Esophagus muscularis mucosa (tissue), 4 donors: ENCODE results near the gene SEM1. TPM values are rescaled to one million over a fixed set of nuclear protein-coding genes. Genes with fewer than 3 reads are reported as not detected.
"Not testable (repeated sequence)": the region's sequence is repeated elsewhere in the genome, so short reads cannot be mapped to it uniquely, and the experiment has no call there.

Experiments
- DNase-seq: peaks from one replicate; pipeline ENCODE4 v3.0.0-alpha.2; 2017; ENCODE audit errors: extremely low spot score
- H3K27ac ChIP-seq, 4 donors: fragments of 200-600 bp; sonication (generic); replicated peaks in 1 of 4; 1 replicate in 3 of 4; 2 replicates in 1 of 4; pipeline ENCODE4 v1.5.1; 2016 to 2019; ENCODE audit warnings: mild to moderate bottlenecking in 1 of 4
- H3K27me3 ChIP-seq, 4 donors: fragments of 200-600 bp; sonication (generic); one replicate each; pipeline versions ENCODE4 v1.5.1 to v1.6.0; 2016 to 2019
- H3K36me3 ChIP-seq, 4 donors: fragments of 200-600 bp; sonication (generic); one replicate each; pipeline ENCODE4 v1.5.1; 2016 to 2019
- H3K4me1 ChIP-seq, 4 donors: fragments of 200-600 bp; sonication (generic); one replicate each; pipeline ENCODE4 v1.5.1; 2016 to 2019
- H3K4me3 ChIP-seq, 4 donors: fragments of 200-600 bp; sonication (generic); 1 replicate in 2 of 4; 2 replicates in 2 of 4; pipeline ENCODE4 v1.5.1; 2016 to 2019; ENCODE audit warnings: mild to moderate bottlenecking in 4 of 4, moderate library complexity in 1 of 4
- H3K9me3 ChIP-seq, 4 donors: fragments of 200-600 bp; sonication (generic); 1 replicate in 3 of 4; 2 replicates in 1 of 4; pipeline ENCODE4 v1.5.1; 2016 to 2019
- EP300 ChIP-seq: sonication (generic); formaldehyde crosslinking; IDR thresholded peaks from one replicate; pipeline ENCODE4 v1.6.1; 2017; ENCODE audit warnings: antibody characterized with exemption
- POLR2A ChIP-seq: fragments of 450-650 bp; IDR thresholded peaks from one replicate; pipeline ENCODE4 v1.6.1; 2017; ENCODE audit warnings: antibody characterized with exemption, moderate library complexity, mild to moderate bottlenecking, low read depth
- POLR2AphosphoS5 ChIP-seq, 2 donors: sonication (generic); formaldehyde crosslinking; IDR thresholded peaks; one replicate each; pipeline ENCODE4 v1.6.1; 2017; ENCODE audit warnings: antibody characterized with exemption in 2 of 2
- WGBS: methylation state at CpG from one replicate; pipeline ENCODE4 v1.1.5; 2018; 5-methylcytosine and 5-hydroxymethylcytosine counted together
- intact Hi-C: fragments of 100-400 bp; cut with DNase I; formaldehyde crosslinking; loops from one replicate; pipeline ENCODE4 v1.15.1; 2023
- total RNA-seq, 4 donors: library from RNA; depleted of rRNA; stranded (reverse); fragments of >200 nt; gene quantifications; one replicate each; pipeline versions ENCODE4 v1.1.0 to v1.2.1, GENCODE V29; 2016
- TF ChIP-seq, protein P1 (sequence below), 3 experiments: fragments of 200-600 bp in 2 of 3; fragments of 450-650 bp in 1 of 3; sonication (generic) in 2 of 3; IDR thresholded peaks; one replicate each; pipeline ENCODE4 v1.5.1; 2017 to 2019; ENCODE audit warnings: antibody characterized with exemption in 3 of 3, mild to moderate bottlenecking in 2 of 3, moderate library complexity in 1 of 3

The SEM1 gene
- total RNA-seq, result 10 to 100 TPM; 17.4 to 61.5 (median 24.9) TPM

DNA sequence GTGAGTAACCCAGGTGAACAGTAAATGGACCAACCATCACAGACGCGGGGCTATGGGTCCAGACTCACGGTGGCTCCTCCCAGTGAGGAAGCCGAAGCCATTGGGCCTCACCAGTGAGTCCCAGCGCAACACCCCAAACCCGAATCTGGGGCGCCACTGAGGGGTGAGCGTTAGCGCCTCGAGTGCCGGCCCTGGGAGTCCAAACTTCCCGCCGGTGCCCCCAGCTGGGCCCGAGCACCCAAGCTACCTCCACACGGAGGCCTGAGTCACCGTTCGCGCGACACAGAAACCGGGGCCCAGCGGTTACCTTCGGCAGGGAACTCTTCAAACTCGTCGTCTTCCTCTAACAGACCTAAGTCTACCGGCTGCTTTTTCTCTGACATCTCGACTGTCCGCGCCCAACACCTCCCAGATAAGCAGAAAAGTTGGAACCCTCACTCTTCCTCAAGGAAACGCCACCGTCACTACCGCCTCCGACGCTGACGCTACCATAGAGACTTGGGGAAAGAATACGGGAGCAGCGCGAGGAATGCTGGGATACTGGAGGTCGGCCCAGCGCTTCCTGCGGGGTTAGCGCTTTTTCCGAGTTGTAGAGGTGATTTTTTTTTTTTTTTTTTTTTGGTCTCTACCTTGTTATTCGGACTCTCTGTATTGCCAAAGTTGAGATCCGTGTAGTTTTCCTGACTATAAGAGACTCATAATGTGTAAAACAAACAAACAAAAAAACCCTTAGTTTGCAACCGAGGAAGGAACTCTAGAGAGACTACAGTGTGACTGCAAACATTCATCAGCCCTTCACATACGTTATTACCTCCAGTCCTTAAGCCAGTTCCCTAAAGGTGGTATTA is at the start of gene SEM1:
Gene SEM1 (minus strand): TSS at position 466 of the 848 bp plus-strand sequence. CDS start 83 bp downstream, at position 383.
- peaks cover 21 to 37% (median 23%) of the 10 kb centered on the region in 4 donors for H3K4me1 ChIP-seq
- H3K9me3 ChIP-seq, result no peaks in the 10 kb centered on the region
- peak; percentile 95 for DNase-seq
- TF ChIP-seq POLR2A (no peak), POLR2AphosphoS5 (IDR thresholded peaks at IDR 0.05) (peak; percentile 78 to 95)
- H3K27ac ChIP-seq, result peak within 1 kb of the TSS; percentile 80 to 90 (median 85)
- intact Hi-C loops, result no loop called here
- WGBS, result 2% methylated on average over 39 of the region's 46 CpGs
- peaks cover 0 to 3% (median 0%) of the 10 kb centered on the region in 4 donors for H3K36me3 ChIP-seq
- H3K27me3 ChIP-seq, result peaks cover 0 to 4% (median 0%) of the 10 kb centered on the region in 4 donors
- peak within 1 kb of the TSS; percentile 75 to 84 (median 78) for H3K4me3 ChIP-seq

DNA sequence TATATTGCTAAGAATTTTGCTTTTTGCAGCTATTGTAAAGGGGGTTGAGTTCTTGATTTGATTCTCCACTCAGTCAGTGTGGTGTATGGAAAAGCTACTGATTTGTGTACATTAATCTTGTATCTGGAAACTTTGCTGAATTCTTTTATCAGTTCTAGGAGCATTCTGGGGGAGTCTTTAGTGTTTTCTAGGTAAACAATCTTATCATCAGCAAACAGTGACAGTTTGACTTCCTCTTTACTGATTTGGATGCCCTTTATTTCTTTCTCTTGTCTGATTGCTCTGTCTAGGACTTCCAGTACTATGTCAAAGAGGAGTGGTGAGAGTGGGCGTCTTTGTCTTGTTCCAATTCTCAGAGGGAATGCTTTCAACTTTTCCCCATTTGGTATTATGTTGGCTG is 48.2 kb upstream of the SEM1 start:
- 89% methylated on average over 1 of the region's 1 CpG for WGBS
- intact Hi-C loops, H3K27me3 ChIP-seq, H3K36me3 ChIP-seq, H3K4me3 ChIP-seq, H3K9me3 ChIP-seq, H3K27ac ChIP-seq, H3K4me1 ChIP-seq, DNase-seq: not testable (repeated sequence)

DNA sequence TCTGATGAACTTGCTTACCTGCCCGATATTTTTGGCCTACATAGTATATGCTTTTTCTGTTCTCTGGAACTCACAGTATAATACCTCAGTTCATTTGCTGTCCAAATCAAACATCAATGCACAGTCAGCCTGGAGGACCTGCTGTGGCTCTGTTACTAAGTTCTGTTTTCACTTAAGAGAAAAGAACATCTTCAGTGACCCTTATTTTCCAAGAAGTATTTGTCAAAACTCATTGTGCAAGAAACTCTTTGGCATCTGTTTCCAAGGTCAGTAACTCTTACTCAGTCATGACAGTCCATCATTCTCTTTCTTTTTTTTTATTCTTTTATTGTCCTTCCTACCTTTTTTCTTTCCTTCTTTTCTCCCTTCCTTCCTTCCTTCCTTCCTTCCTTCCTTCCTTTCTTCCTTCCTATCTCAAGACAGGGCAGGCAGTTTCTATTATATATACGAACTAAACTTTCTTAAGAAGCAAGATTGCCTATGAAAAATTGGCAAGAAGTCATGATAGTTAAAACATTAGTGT is 37.8 kb upstream of the SEM1 start:
- Histone ChIP-seq H3K27ac (no peak overlapping the region), H3K27me3 (no peaks in the 10 kb centered on the region), H3K4me3 (no peak overlapping the region), H3K36me3 (no peaks in the 10 kb centered on the region), H3K4me1 (no peaks in the 10 kb centered on the region), H3K9me3 (peaks cover 0 to 6% (median 0%) of the 10 kb centered on the region in 4 donors)
- DNase-seq, result no peak
- TF ChIP-seq POLR2AphosphoS5 (IDR thresholded peaks at IDR 0.05) (no peak), EP300 (no peak), POLR2A (no peak)
- TF ChIP-seq, protein P1, sequence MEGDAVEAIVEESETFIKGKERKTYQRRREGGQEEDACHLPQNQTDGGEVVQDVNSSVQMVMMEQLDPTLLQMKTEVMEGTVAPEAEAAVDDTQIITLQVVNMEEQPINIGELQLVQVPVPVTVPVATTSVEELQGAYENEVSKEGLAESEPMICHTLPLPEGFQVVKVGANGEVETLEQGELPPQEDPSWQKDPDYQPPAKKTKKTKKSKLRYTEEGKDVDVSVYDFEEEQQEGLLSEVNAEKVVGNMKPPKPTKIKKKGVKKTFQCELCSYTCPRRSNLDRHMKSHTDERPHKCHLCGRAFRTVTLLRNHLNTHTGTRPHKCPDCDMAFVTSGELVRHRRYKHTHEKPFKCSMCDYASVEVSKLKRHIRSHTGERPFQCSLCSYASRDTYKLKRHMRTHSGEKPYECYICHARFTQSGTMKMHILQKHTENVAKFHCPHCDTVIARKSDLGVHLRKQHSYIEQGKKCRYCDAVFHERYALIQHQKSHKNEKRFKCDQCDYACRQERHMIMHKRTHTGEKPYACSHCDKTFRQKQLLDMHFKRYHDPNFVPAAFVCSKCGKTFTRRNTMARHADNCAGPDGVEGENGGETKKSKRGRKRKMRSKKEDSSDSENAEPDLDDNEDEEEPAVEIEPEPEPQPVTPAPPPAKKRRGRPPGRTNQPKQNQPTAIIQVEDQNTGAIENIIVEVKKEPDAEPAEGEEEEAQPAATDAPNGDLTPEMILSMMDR (IDR thresholded peaks at IDR 0.05), result no peak
- intact Hi-C loops, result no loop called here
- WGBS, result 87% methylated on average over 2 of the region's 2 CpGs

DNA sequence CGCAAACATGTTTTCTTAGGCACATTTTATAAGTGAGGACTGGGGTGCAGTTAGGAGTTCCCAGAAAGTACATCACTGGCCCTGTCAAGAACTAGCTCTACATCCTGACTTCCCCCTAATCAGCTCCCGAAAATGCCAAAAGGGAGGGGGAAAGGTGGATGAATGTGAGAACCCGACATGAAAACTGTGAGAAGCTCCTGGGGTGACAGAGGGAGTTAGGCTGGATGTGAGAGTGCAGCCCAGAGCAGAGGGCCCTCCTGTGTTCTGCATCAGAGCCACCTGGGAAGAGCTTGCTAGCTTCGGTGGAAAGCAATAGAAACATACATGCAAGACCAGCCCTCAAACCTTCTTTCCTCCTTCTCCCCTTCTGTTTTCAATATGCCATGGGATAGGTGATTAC is 30.5 kb upstream of the SEM1 start:
- no peak for TF ChIP-seq POLR2A
- TF ChIP-seq, protein P1 (IDR thresholded peaks at IDR 0.05), result no peak
- intact Hi-C loops, result no loop called here
- Histone ChIP-seq H3K4me3 (no peak overlapping the region), H3K27me3 (peaks cover 0 to 23% (median 0%) of the 10 kb centered on the region in 4 donors), H3K9me3 (no peaks in the 10 kb centered on the region), H3K36me3 (no peaks in the 10 kb centered on the region), H3K4me1 (no peaks in the 10 kb centered on the region), H3K27ac (no peak overlapping the region)
- WGBS, result 39% methylated on average over 4 of the region's 4 CpGs
- DNase-seq, result no peak

DNA sequence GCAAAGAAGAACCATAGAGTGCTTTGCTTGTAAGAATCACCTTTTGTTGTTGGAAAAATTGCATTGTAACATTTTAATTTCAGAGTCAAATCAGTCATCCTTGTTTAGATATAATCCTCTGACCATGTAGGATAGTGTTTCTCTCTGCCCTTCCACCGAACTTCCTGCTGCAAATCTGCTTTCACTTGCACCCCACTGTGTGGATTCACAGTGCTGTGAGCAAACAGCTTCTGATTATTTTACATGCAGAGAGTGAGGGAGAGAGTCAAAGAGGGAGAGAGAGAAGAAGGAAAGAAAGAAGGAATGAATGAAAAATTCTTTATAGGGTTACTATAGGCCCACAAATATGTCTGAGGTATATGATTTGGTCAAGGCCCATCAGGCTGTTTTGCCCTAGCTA is 30.0 kb upstream of the SEM1 start:
- intact Hi-C loops, result no loop called here
- no peaks in the 10 kb centered on the region for H3K36me3 ChIP-seq
- WGBS, result 32% methylated on average over 1 of the region's 1 CpG

More for the DNA sequence above, 30.0 kb upstream of the SEM1 start:
- Histone ChIP-seq H3K4me3 (no peak overlapping the region), H3K27me3 (peaks cover 0 to 23% (median 0%) of the 10 kb centered on the region in 4 donors), H3K9me3 (no peaks in the 10 kb centered on the region), H3K4me1 (no peaks in the 10 kb centered on the region), H3K27ac (no peak overlapping the region)
- DNase-seq, result no peak
- TF ChIP-seq POLR2AphosphoS5 (IDR thresholded peaks at IDR 0.05) (no peak), EP300 (no peak), POLR2A (no peak)
- TF ChIP-seq, protein P1 (IDR thresholded peaks at IDR 0.05), result no peak
